ENCODE measurements around the gene GNPTG. TPM values are rescaled to one million over a fixed set of nuclear protein-coding genes. Genes with fewer than 3 reads are reported as not detected.

GNPTG gene
- total RNA-seq, 1 donor = 69.1 TPM

DNA sequence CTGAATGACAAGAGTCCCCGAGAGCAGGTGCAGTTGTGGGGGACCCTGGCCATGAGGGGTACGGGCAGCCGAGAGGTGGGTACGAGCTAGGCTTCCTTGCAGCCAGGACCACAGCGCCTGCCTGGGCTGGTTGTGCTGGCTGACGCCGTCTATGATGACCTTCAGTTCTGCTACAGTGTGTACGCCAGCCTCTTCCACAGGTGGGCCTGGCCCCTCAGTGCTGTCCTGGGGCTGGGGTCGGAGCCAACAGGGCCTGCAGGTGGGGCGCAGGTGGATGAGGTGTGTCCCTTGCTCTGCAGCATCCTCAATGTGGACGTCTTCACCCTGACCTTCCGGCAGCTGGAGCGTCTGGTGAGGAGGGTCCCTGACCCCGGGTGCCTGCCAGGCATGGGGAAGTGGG, 7.2 kb upstream of the GNPTG start:
- peaks cover 9% of the 10 kb centered on the region for H3K36me3 ChIP-seq (ENCODE audit: insufficient read depth, low read length)
- no peaks in the 10 kb centered on the region for H4K20me1 ChIP-seq (ENCODE audit: insufficient read depth, low read length)
- no peak overlapping the region for H3K4me2 ChIP-seq (ENCODE audit: insufficient read depth, low read length)
- H3K79me2 ChIP-seq (ENCODE audit: insufficient read depth, low read length) = peaks cover under 1% of the 10 kb centered on the region
- H3K9me3 ChIP-seq (ENCODE audit: low read depth, low read length) = no peaks in the 10 kb centered on the region
- TF ChIP-seq, protein P1, sequence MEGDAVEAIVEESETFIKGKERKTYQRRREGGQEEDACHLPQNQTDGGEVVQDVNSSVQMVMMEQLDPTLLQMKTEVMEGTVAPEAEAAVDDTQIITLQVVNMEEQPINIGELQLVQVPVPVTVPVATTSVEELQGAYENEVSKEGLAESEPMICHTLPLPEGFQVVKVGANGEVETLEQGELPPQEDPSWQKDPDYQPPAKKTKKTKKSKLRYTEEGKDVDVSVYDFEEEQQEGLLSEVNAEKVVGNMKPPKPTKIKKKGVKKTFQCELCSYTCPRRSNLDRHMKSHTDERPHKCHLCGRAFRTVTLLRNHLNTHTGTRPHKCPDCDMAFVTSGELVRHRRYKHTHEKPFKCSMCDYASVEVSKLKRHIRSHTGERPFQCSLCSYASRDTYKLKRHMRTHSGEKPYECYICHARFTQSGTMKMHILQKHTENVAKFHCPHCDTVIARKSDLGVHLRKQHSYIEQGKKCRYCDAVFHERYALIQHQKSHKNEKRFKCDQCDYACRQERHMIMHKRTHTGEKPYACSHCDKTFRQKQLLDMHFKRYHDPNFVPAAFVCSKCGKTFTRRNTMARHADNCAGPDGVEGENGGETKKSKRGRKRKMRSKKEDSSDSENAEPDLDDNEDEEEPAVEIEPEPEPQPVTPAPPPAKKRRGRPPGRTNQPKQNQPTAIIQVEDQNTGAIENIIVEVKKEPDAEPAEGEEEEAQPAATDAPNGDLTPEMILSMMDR (IDR thresholded peaks at IDR 0.05; ENCODE audit: extremely low read depth, low read depth, low read length) = no peak
- DNase-seq (ENCODE audit: insufficient read length, low spot score, missing footprints) = no peak
- H3K27ac ChIP-seq (ENCODE audit: low read depth, low read length) = no peak overlapping the region
- H3K4me3 ChIP-seq (ENCODE audit: insufficient read depth, low read length) = no peak overlapping the region
- peaks cover 5% of the 10 kb centered on the region for H3K27me3 ChIP-seq (ENCODE audit: insufficient read depth, low read length)
- H2AFZ ChIP-seq (ENCODE audit: low read length) = no peak overlapping the region
- no peaks in the 10 kb centered on the region for H3K4me1 ChIP-seq (ENCODE audit: insufficient read depth, low read length)

DNA sequence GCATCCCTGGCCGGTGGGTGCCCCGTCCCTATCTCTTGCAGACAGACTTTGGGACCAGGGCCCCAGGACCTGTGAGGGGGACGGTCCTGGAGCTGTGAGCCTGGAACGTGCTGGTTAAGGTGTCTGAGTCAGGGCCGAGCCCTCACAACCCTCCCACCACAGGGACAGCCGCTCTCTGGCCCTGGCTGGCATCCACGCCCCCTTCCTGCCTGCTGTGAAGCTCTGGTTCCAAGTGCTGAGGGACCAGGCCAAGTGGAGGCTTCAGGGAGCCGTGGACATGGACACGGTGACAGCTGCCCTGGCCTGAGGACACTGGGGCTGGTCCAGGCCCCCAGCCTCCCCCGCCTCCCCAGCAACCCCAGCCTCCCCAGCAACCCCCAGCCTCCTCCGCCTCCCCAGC, 6.6 kb upstream of the GNPTG start:
- Histone ChIP-seq H3K9me3 (ENCODE audit: low read depth, low read length) (no peaks in the 10 kb centered on the region), H3K4me1 (ENCODE audit: insufficient read depth, low read length) (no peaks in the 10 kb centered on the region), H3K27me3 (ENCODE audit: insufficient read depth, low read length) (peaks cover 5% of the 10 kb centered on the region), H3K36me3 (ENCODE audit: insufficient read depth, low read length) (peaks cover 15% of the 10 kb centered on the region), H3K4me3 (ENCODE audit: insufficient read depth, low read length) (no peak overlapping the region), H3K4me2 (ENCODE audit: insufficient read depth, low read length) (no peak overlapping the region), H2AFZ (ENCODE audit: low read length) (no peak overlapping the region), H3K79me2 (ENCODE audit: insufficient read depth, low read length) (peaks cover 3% of the 10 kb centered on the region), H4K20me1 (ENCODE audit: insufficient read depth, low read length) (no peaks in the 10 kb centered on the region), H3K27ac (ENCODE audit: low read depth, low read length) (no peak overlapping the region)
- TF ChIP-seq, protein P1 (IDR thresholded peaks at IDR 0.05; ENCODE audit: extremely low read depth, low read depth, low read length) = no peak
- DNase-seq (ENCODE audit: insufficient read length, low spot score, missing footprints) = no peak

DNA sequence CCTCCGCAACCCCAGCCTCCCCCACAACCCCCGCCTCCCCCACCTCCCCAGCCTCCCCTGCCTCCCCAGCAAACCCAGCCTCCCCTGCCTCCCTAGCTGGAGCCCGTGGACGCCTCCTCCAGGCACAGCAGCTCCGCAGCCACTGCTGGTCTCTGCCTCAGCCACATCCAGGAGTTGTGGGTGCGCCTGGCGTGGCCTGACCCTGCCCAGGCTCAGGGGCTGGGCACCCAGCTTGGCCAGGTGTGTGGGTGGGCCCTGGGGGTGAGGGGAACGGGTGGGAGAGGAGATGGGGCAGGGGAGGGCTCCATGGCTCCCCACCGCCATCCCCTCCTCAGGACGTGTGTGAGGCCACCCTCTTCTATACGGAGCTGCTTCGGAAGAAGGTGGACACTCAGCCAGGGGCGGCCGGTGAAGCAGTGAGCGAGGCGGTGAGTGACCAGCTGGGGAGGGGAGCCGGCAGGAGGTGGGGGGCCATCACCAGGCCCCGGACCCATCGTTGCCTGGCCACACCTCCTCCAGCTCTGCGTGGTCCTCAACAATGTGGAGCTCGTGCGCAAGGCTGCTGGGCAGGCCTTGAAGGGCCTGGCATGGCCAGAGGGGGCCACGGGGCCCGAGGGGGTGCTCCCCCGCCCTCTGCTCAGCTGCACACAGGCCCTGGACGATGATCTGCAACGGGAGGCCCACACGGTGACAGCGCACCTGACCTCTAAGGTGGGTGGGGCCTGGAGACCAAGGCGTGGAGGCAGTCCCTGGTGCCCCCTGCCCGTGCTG, 5.9 kb upstream of the GNPTG start:
- peaks cover 20% of the 10 kb centered on the region for H3K36me3 ChIP-seq (ENCODE audit: insufficient read depth, low read length)
- H2AFZ ChIP-seq (ENCODE audit: low read length) = no peak overlapping the region
- TF ChIP-seq, protein P1 (IDR thresholded peaks at IDR 0.05; ENCODE audit: extremely low read depth, low read depth, low read length) = no peak
- peaks cover 5% of the 10 kb centered on the region for H3K4me1 ChIP-seq (ENCODE audit: insufficient read depth, low read length)
- H4K20me1 ChIP-seq (ENCODE audit: insufficient read depth, low read length) = peaks cover 3% of the 10 kb centered on the region
- no peak overlapping the region for H3K4me3 ChIP-seq (ENCODE audit: insufficient read depth, low read length)
- peaks cover 10% of the 10 kb centered on the region for H3K79me2 ChIP-seq (ENCODE audit: insufficient read depth, low read length)
- DNase-seq (ENCODE audit: insufficient read length, low spot score, missing footprints) = no peak
- H3K4me2 ChIP-seq (ENCODE audit: insufficient read depth, low read length) = no peak overlapping the region
- no peak overlapping the region for H3K27ac ChIP-seq (ENCODE audit: low read depth, low read length)
- no peaks in the 10 kb centered on the region for H3K9me3 ChIP-seq (ENCODE audit: low read depth, low read length)
- peaks cover 5% of the 10 kb centered on the region for H3K27me3 ChIP-seq (ENCODE audit: insufficient read depth, low read length)

DNA sequence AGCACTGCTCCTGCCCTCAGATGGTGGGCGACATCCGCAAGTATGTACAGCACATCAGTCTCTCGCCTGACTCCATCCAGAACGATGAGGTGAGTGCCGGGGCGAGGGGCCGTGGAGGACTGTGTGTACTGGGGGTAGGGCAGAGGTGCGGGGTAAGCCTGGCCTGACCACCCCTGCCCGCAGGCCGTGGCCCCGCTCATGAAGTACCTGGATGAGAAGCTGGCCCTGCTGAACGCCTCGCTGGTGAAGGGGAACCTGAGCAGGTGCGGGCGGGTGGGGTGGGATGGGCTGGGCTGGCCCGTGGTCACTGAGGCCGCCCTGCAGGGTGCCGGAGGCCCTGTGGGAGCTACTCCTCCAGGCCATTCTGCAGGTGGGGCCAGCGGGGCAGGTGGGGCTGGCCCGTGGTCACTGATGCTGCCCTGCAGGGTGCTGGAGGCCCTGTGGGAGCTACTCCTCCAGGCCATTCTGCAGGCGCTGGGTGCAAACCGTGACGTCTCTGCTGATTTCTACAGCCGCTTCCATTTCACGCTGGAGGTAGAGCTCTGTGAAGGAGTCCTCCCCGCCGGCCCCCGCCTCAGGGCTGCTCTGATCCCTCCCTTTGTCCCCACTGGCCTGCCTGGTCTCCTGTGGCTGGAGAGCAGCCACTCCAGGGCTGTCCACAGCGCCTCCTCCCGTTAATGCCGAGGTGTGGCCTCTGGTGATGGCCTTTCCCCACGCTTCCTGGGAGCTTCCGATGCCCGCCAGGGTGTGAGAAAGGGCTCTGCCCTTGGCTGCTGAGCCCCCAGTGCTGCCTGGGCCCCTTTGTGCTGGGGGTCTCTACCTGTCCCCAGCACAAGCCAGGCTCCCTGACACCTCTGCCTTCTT, 5.1 kb upstream of the GNPTG start:
- Histone ChIP-seq H3K4me2 (ENCODE audit: insufficient read depth, low read length) (no peak overlapping the region), H3K79me2 (ENCODE audit: insufficient read depth, low read length) (peaks cover 18% of the 10 kb centered on the region), H2AFZ (ENCODE audit: low read length) (no peak overlapping the region), H3K4me1 (ENCODE audit: insufficient read depth, low read length) (peaks cover 9% of the 10 kb centered on the region), H3K36me3 (ENCODE audit: insufficient read depth, low read length) (peaks cover 20% of the 10 kb centered on the region), H3K27ac (ENCODE audit: low read depth, low read length) (no peak overlapping the region), H3K4me3 (ENCODE audit: insufficient read depth, low read length) (no peak overlapping the region), H3K9me3 (ENCODE audit: low read depth, low read length) (no peaks in the 10 kb centered on the region), H4K20me1 (ENCODE audit: insufficient read depth, low read length) (peaks cover 7% of the 10 kb centered on the region), H3K27me3 (ENCODE audit: insufficient read depth, low read length) (peaks cover 5% of the 10 kb centered on the region)
- DNase-seq (ENCODE audit: insufficient read length, low spot score, missing footprints) = no peak
- TF ChIP-seq, protein P1 (IDR thresholded peaks at IDR 0.05; ENCODE audit: extremely low read depth, low read depth, low read length) = peak; percentile 26
